ENCODE data around the gene CRYBA1. TPM values are rescaled to one million over a fixed set of nuclear protein-coding genes. Genes with fewer than 3 reads are reported as not detected.

The CRYBA1 gene
- total and polyA plus RNA-seq, 2 donors (not counting 3 experiments of a cell fraction or from before 2014, with no cell fraction given), result not detected

DNA sequence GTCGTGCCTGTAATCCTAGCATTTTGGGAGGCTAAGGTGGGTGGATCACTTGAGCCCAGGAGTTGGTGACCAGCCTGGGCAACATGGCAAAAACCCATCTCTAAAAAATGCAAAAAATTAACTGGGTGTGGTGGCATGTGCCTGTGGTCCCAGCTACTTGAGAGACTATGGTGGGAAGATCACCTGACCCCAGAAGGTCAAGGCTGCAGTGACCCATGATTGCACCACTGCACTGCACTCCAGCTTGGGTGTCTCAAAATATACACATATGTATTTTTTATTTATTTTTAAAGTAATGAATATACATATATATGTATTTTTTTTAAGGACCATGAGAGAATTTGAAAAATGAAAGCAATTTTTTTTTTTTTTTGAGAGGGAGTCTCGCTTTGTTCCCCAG lies 52.4 kb downstream of the CRYBA1 start:
- H3K9ac ChIP-seq (replicated peaks; ENCODE audit: extremely low read depth, insufficient read depth, low read length), result no peak overlapping the region
- no peaks in the 10 kb centered on the region for H3K9me3 ChIP-seq (replicated peaks; ENCODE audit: control insufficient read depth, insufficient read depth, low read length)
- no peak overlapping the region for H3K27ac ChIP-seq (ENCODE audit: insufficient read depth, low read depth, low read length)
- no peak overlapping the region for H3K4me3 ChIP-seq (replicated peaks in 1 of 3; ENCODE audit: insufficient read depth in 1 of 3, low read depth in 1 of 3, low read length in 3 of 3)
- H3K79me2 ChIP-seq (ENCODE audit: control insufficient read depth, insufficient read depth, low read length), result no peaks in the 10 kb centered on the region
- H2AFZ ChIP-seq (ENCODE audit: low read depth, low read length), result no peak overlapping the region
- no peak for FAIRE-seq
- no peaks in the 10 kb centered on the region for H4K20me1 ChIP-seq (replicated peaks; ENCODE audit: control insufficient read depth, extremely low read depth, insufficient read depth, low read length)
- BruUV-seq (replicated peaks), result no TSS peak
- no peak for TF ChIP-seq GATA2 (IDR thresholded peaks at IDR 0.05; ENCODE audit: insufficient read depth, insufficient read length, low read depth, low read length)
- no peak for TF ChIP-seq POLR2AphosphoS5 (IDR thresholded peaks at IDR 0.05; ENCODE audit: insufficient read depth, low read depth, low read length)
- TF ChIP-seq MYC (IDR thresholded peaks at IDR 0.05; ENCODE audit: low read depth, low read length), result no peak
- no peak for TF ChIP-seq FOS (IDR thresholded peaks at IDR 0.05; ENCODE audit: borderline replicate concordance, insufficient read depth, low read length)
- no peak for TF ChIP-seq POLR2A (IDR thresholded peaks at IDR 0.05; ENCODE audit: low read depth, low read length)
- TF ChIP-seq CTCF (IDR thresholded peaks at IDR 0.05; ENCODE audit: extremely low read depth in 1 of 2, insufficient read depth in 1 of 2, low read depth in 1 of 2, low read length in 2 of 2), result no peak
- TF ChIP-seq EZH2 (IDR thresholded peaks at IDR 0.05; ENCODE audit: borderline replicate concordance, low read depth, low read length, severe bottlenecking), result no peak
- no peak for TF ChIP-seq JUN (IDR thresholded peaks at IDR 0.05; ENCODE audit: borderline replicate concordance, insufficient read depth, insufficient read length, low read depth)
- no peak for TF ChIP-seq MAX (IDR thresholded peaks at IDR 0.05; ENCODE audit: insufficient read depth, insufficient read length)
- H3K27me3 ChIP-seq (ENCODE audit: control insufficient read depth in 2 of 2, insufficient read depth in 2 of 2, low read length in 2 of 2), result no peaks in the 10 kb centered on the region
- ChIA-PET POLR2A (no interaction called here), CTCF (no interaction called here)
- peaks cover 9% of the 10 kb centered on the region for H3K4me1 ChIP-seq (ENCODE audit: control insufficient read depth, extremely low read depth, insufficient read depth, low read length)
- dilution Hi-C loops (cut with MboI; ENCODE audit: extremely low pct_ligation_motif_present, low sequenced_read_pairs) (no loop called here), intact Hi-C loops (cut with micrococcal nuclease) (no loop called here)
- H3K9me1 ChIP-seq (replicated peaks; ENCODE audit: control insufficient read depth, extremely low read depth, insufficient read depth, low read length), result no peaks in the 10 kb centered on the region
- no peaks in the 10 kb centered on the region for H3K36me3 ChIP-seq (ENCODE audit: control insufficient read depth in 2 of 2, extremely low read depth in 1 of 2, insufficient read depth in 2 of 2, low read length in 2 of 2)
- H3K4me2 ChIP-seq (ENCODE audit: insufficient read depth, low read length), result no peak overlapping the region
- DNase-seq (ENCODE audit: low read depth, low spot score), result no peak
